Measurements from ENCODE around the gene RTL1. TPM values are rescaled to one million over a fixed set of nuclear protein-coding genes. Genes with fewer than 3 reads are reported as not detected.

RTL1 gene
- total RNA-seq, 3 donors from 2014 or later, result not detected

- Histone ChIP-seq H3K4me3 (no peak overlapping the region), H3K4me1 (ENCODE audit: low read depth) (peaks cover 3% of the 10 kb centered on the region), H3K36me3 (ENCODE audit: low read depth) (no peaks in the 10 kb centered on the region), H3K9me3 (no peaks in the 10 kb centered on the region)
- no peak for DNase-seq
- no peak for ATAC-seq
- intact Hi-C loops (cut with DNase I, micrococcal nuclease), result no loop called here
- no peak for TF ChIP-seq CTCF (IDR thresholded peaks at IDR 0.05)
These were observed 1.6 kb upstream of the RTL1 start for GRCh38 chr14:100905166-100905565.

- Histone ChIP-seq H3K4me1 (ENCODE audit: low read depth) (peaks cover 9% of the 10 kb centered on the region), H3K4me3 (no peak overlapping the region), H3K36me3 (ENCODE audit: low read depth) (no peaks in the 10 kb centered on the region), H3K9me3 (no peaks in the 10 kb centered on the region)
- ATAC-seq (no peak), DNase-seq (no peak)
- intact Hi-C loops (cut with DNase I, micrococcal nuclease), result no loop called here
- TF ChIP-seq CTCF (IDR thresholded peaks at IDR 0.05), result no peak
These were observed 975 bp upstream of the RTL1 start for GRCh38 chr14:100904307-100905087.

GRCh38 chr14:100903134-100903468 lies 421 bp downstream of the RTL1 start:
- no peak for TF ChIP-seq CTCF (IDR thresholded peaks at IDR 0.05)
- no peak for DNase-seq
- H3K9me3 ChIP-seq, result no peaks in the 10 kb centered on the region
- no peaks in the 10 kb centered on the region for H3K36me3 ChIP-seq (ENCODE audit: low read depth)
- no peak for ATAC-seq
- H3K4me3 ChIP-seq, result no peak overlapping the region
- peaks cover 12% of the 10 kb centered on the region for H3K4me1 ChIP-seq (ENCODE audit: low read depth)
- intact Hi-C loops (cut with DNase I, micrococcal nuclease), result no loop called here

- Histone ChIP-seq H3K4me3 (no peak overlapping the region), H3K36me3 (ENCODE audit: low read depth) (no peaks in the 10 kb centered on the region), H3K9me3 (no peaks in the 10 kb centered on the region), H3K4me1 (ENCODE audit: low read depth) (peaks cover 12% of the 10 kb centered on the region)
- ATAC-seq (no peak), DNase-seq (no peak)
- intact Hi-C loops (cut with DNase I, micrococcal nuclease), result no loop called here
- no peak for TF ChIP-seq CTCF (IDR thresholded peaks at IDR 0.05)
These were observed 1.0 kb downstream of the RTL1 start for GRCh38 chr14:100902295-100903133.

GRCh38 chr14:100901391-100902183 lies 1.9 kb downstream of the RTL1 start:
- intact Hi-C loops (cut with DNase I, micrococcal nuclease), result no loop called here
- ATAC-seq (no peak), DNase-seq (no peak)
- no peak for TF ChIP-seq CTCF (IDR thresholded peaks at IDR 0.05)
- H3K36me3 ChIP-seq (ENCODE audit: low read depth), result no peaks in the 10 kb centered on the region
- H3K9me3 ChIP-seq, result no peaks in the 10 kb centered on the region
- no peak overlapping the region for H3K4me3 ChIP-seq
- peaks cover 12% of the 10 kb centered on the region for H3K4me1 ChIP-seq (ENCODE audit: low read depth)

All from mucosa of descending colon (tissue), 3 donors.